ENCODE measurements around the gene SMIM28.

Gene SMIM28

DNA sequence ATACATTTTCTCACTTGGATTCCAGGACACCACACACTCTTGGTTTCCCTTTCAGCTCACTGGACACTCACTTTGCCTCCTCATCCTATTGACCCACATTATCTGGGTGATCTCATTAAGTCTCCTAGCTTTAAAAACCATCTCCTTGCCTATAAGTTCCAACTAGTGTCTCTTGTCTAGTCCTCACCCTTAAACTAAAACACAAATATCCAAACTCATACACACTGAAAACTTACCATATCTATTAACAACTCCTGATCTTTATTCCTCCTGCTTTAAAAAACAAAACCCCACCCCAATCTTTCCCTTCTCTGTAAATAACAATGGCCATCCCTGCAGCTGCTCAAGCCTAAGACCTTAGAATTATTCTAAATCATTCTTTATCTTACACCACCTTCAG lies 3.5 kb upstream of the SMIM28 start:
- no peak for TF ChIP-seq CTCF (conservative IDR thresholded peaks at IDR 0.05; ENCODE audit: low read depth, low read length)
- no peak overlapping the region for H3K4me3 ChIP-seq (IDR thresholded peaks at IDR 0.05; ENCODE audit: insufficient read depth, low read depth, low read length)
- no peaks in the 10 kb centered on the region for H4K20me1 ChIP-seq (ENCODE audit: insufficient read depth)
- no peak overlapping the region for H2AFZ ChIP-seq (ENCODE audit: low read depth)
- H3K79me2 ChIP-seq (ENCODE audit: insufficient read depth, low read depth) = no peaks in the 10 kb centered on the region
- no peak overlapping the region for H3K9ac ChIP-seq
- H3K4me2 ChIP-seq = no peak overlapping the region
- H3K27ac ChIP-seq = no peak overlapping the region
- H3K36me3 ChIP-seq (ENCODE audit: insufficient read depth) = no peaks in the 10 kb centered on the region
- no peaks in the 10 kb centered on the region for H3K4me1 ChIP-seq (ENCODE audit: low read depth, poor library complexity, severe bottlenecking)
- no peaks in the 10 kb centered on the region for H3K27me3 ChIP-seq (ENCODE audit: insufficient read depth, low read depth)

DNA sequence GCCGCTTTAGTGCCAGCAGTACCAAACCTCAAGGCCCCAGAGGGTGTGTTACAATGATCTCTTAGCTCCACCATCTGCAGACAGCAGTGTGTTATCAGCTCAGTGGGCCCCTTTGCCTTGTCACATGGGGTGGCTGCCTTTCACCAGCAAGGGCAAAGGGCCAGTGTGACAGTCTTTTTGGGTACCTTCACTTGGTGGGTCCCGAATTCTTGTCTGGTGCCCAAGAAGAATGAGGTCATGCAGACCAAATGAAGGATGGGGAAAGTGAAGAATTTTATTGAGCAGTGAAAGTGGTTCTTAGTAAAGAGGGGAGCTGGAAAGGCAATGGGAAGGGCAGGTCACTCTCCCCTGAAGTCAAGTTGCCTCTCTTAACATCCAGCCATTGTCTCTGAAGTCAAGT lies 2.9 kb upstream of the SMIM28 start:
- H3K4me3 ChIP-seq (IDR thresholded peaks at IDR 0.05; ENCODE audit: insufficient read depth, low read depth, low read length) = no peak overlapping the region
- H3K4me1 ChIP-seq (ENCODE audit: low read depth, poor library complexity, severe bottlenecking) = no peaks in the 10 kb centered on the region
- H3K36me3 ChIP-seq (ENCODE audit: insufficient read depth) = no peaks in the 10 kb centered on the region
- H4K20me1 ChIP-seq (ENCODE audit: insufficient read depth) = no peaks in the 10 kb centered on the region
- no peak overlapping the region for H2AFZ ChIP-seq (ENCODE audit: low read depth)
- H3K9ac ChIP-seq = no peak overlapping the region
- no peaks in the 10 kb centered on the region for H3K27me3 ChIP-seq (ENCODE audit: insufficient read depth, low read depth)
- no peak overlapping the region for H3K27ac ChIP-seq
- no peaks in the 10 kb centered on the region for H3K79me2 ChIP-seq (ENCODE audit: insufficient read depth, low read depth)
- no peak overlapping the region for H3K4me2 ChIP-seq
- no peak for TF ChIP-seq CTCF (conservative IDR thresholded peaks at IDR 0.05; ENCODE audit: low read depth, low read length)

DNA sequence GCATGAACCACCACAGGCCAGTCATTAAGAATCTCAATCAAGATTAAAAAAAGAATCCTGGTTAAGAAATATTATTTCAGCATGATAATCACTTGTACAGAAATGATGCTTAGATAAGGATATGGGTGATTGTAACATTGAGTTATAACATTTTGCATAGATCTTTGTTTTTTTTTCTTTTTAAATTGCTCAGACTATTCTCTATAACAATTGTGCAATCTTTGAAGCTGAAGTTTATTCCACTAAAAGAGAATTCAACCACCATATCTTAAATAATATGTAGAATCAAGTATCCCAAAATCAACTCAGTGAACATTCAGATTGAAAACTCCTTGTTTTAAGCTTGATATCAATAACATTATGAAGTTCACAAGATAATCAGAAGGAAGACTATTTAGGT lies 663 bp upstream of the SMIM28 start:
- Histone ChIP-seq H3K27me3 (ENCODE audit: insufficient read depth, low read depth) (no peaks in the 10 kb centered on the region), H3K27ac (no peak overlapping the region), H3K4me3 (IDR thresholded peaks at IDR 0.05; ENCODE audit: insufficient read depth, low read depth, low read length) (no peak overlapping the region), H3K4me2 (no peak overlapping the region), H2AFZ (ENCODE audit: low read depth) (no peak overlapping the region), H3K4me1 (ENCODE audit: low read depth, poor library complexity, severe bottlenecking) (no peaks in the 10 kb centered on the region), H4K20me1 (ENCODE audit: insufficient read depth) (no peaks in the 10 kb centered on the region), H3K79me2 (ENCODE audit: insufficient read depth, low read depth) (no peaks in the 10 kb centered on the region), H3K36me3 (ENCODE audit: insufficient read depth) (no peaks in the 10 kb centered on the region), H3K9ac (no peak overlapping the region)
- TF ChIP-seq CTCF (conservative IDR thresholded peaks at IDR 0.05; ENCODE audit: low read depth, low read length) = no peak

- no peak overlapping the region for H3K4me2 ChIP-seq
- H4K20me1 ChIP-seq (ENCODE audit: insufficient read depth) = no peaks in the 10 kb centered on the region
- no peaks in the 10 kb centered on the region for H3K79me2 ChIP-seq (ENCODE audit: insufficient read depth, low read depth)
- no peak overlapping the region for H3K4me3 ChIP-seq (IDR thresholded peaks at IDR 0.05; ENCODE audit: insufficient read depth, low read depth, low read length)
- no peaks in the 10 kb centered on the region for H3K27me3 ChIP-seq (ENCODE audit: insufficient read depth, low read depth)
- H3K27ac ChIP-seq = no peak overlapping the region
- H2AFZ ChIP-seq (ENCODE audit: low read depth) = no peak overlapping the region
- no peak overlapping the region for H3K9ac ChIP-seq
- no peaks in the 10 kb centered on the region for H3K36me3 ChIP-seq (ENCODE audit: insufficient read depth)
- no peak for TF ChIP-seq CTCF (conservative IDR thresholded peaks at IDR 0.05; ENCODE audit: low read depth, low read length)
- H3K4me1 ChIP-seq (ENCODE audit: low read depth, poor library complexity, severe bottlenecking) = no peaks in the 10 kb centered on the region
Measured at GRCh38 chr6:138378463-138378862, 758 bp downstream of the SMIM28 start.

Data from KMS-11 (cell line).